Measurements from ENCODE around the gene ASXL1.
"Not testable (repeated sequence)": the region's sequence is repeated elsewhere in the genome, so short reads cannot be mapped to it uniquely, and the experiment has no call there.

Gene ASXL1

GRCh38 chr20:32362901-32363364 is 4.8 kb downstream of the ASXL1 start:
- DNase-seq (ENCODE audit: low read depth): no peak

- DNase-seq (ENCODE audit: low read depth): no peak
Measured at GRCh38 chr20:32363492-32363891, 5.4 kb downstream of the ASXL1 start.

- no peak for DNase-seq (ENCODE audit: low read depth)
Measured at GRCh38 chr20:32364554-32365208, 6.5 kb downstream of the ASXL1 start.

GRCh38 chr20:32365564-32365963 is 7.4 kb downstream of the ASXL1 start:
- no peak for DNase-seq (ENCODE audit: low read depth)

GRCh38 chr20:32366380-32366779 is 8.2 kb downstream of the ASXL1 start:
- no peak for DNase-seq (ENCODE audit: low read depth)

GRCh38 chr20:32368323-32368722 is 10.2 kb downstream of the ASXL1 start:
- DNase-seq (ENCODE audit: low read depth): no peak

GRCh38 chr20:32368925-32369324 is 10.8 kb downstream of the ASXL1 start:
- no peak for DNase-seq (ENCODE audit: low read depth)

- DNase-seq (ENCODE audit: low read depth): no peak
Measured at GRCh38 chr20:32370897-32371296, 12.8 kb downstream of the ASXL1 start.

- DNase-seq (ENCODE audit: low read depth): no peak
Measured at GRCh38 chr20:32378461-32378860, 20.3 kb downstream of the ASXL1 start.

GRCh38 chr20:32380037-32380436 is 21.9 kb downstream of the ASXL1 start:
- DNase-seq (ENCODE audit: low read depth): not testable (repeated sequence)

- DNase-seq (ENCODE audit: low read depth): no peak
Measured at GRCh38 chr20:32380745-32381144, 22.6 kb downstream of the ASXL1 start.

GRCh38 chr20:32382102-32382950 is 24.2 kb downstream of the ASXL1 start:
- no peak for DNase-seq (ENCODE audit: low read depth)

- DNase-seq (ENCODE audit: low read depth): not testable (repeated sequence)
Measured at GRCh38 chr20:32383441-32383840, 25.3 kb downstream of the ASXL1 start.

- DNase-seq (ENCODE audit: low read depth): no peak
Measured at GRCh38 chr20:32385541-32385940, 27.4 kb downstream of the ASXL1 start.

GRCh38 chr20:32386091-32386490 is 28.0 kb downstream of the ASXL1 start:
- no peak for DNase-seq (ENCODE audit: low read depth)

GRCh38 chr20:32387252-32387651 is 29.1 kb downstream of the ASXL1 start:
- no peak for DNase-seq (ENCODE audit: low read depth)

GRCh38 chr20:32391003-32391402 is 32.9 kb downstream of the ASXL1 start:
- no peak for DNase-seq (ENCODE audit: low read depth)

GRCh38 chr20:32395066-32395465 is 36.9 kb downstream of the ASXL1 start:
- no peak for DNase-seq (ENCODE audit: low read depth)

GRCh38 chr20:32396646-32397160 is 38.6 kb downstream of the ASXL1 start:
- no peak for DNase-seq (ENCODE audit: low read depth)

- no peak for DNase-seq (ENCODE audit: low read depth)
Measured at GRCh38 chr20:32397567-32398084, 39.5 kb downstream of the ASXL1 start.

- no peak for DNase-seq (ENCODE audit: low read depth)
Measured at GRCh38 chr20:32400476-32400875, 42.3 kb downstream of the ASXL1 start.

GRCh38 chr20:32404017-32404416 is 45.9 kb downstream of the ASXL1 start:
- DNase-seq (ENCODE audit: low read depth): no peak

GRCh38 chr20:32406701-32407100 is 48.6 kb downstream of the ASXL1 start:
- no peak for DNase-seq (ENCODE audit: low read depth)

Data from stimulated activated CD4-positive, alpha-beta T cell treated with anti-CD3 and anti-CD28 coated beads, Interleukin-2, amount 100 ng/mL, for 4 hours (primary cell).